GM23338 (cell line): ENCODE data around the gene MBOAT1. TPM values are rescaled to one million over a fixed set of nuclear protein-coding genes. Genes with fewer than 3 reads are reported as not detected.

Experiments
- ATAC-seq: fragments of 200-7000 bp; cut with Tn5 transposase; 3 replicates; pipeline ENCODE4 v1.9.1; 2020
- DNase-seq: peaks from one replicate; pipeline ENCODE4 v3.0.0-alpha.2; 2015; ENCODE audit warnings: low spot score
- H2AFZ ChIP-seq: fragments of 200-600 bp; sonication (generic); 2 replicates; pipeline ENCODE4 v1.8.0; 2016; ENCODE audit warnings: antibody characterized with exemption, mild to moderate bottlenecking, moderate library complexity
- H3F3A ChIP-seq: fragments of 200-600 bp; sonication (generic); replicated peaks from 2 replicates; pipeline ENCODE4 v1.8.0; 2017; ENCODE audit warnings: antibody characterized with exemption, mixed run types, low read depth
- H3K27ac ChIP-seq: fragments of 200-600 bp; sonication (generic); 2 replicates; pipeline ENCODE4 v1.6.1; 2016; ENCODE audit warnings: low read depth
- H3K27me3 ChIP-seq: fragments of 200-600 bp; sonication (generic); 2 replicates; pipeline ENCODE4 v1.8.0; 2016; ENCODE audit warnings: mild to moderate bottlenecking, mixed run types, moderate library complexity; ENCODE audit not compliant: insufficient read depth
- H3K36me3 ChIP-seq: fragments of 200-600 bp; sonication (generic); 2 replicates; pipeline ENCODE4 v1.8.0; 2016; ENCODE audit warnings: mild to moderate bottlenecking; ENCODE audit not compliant: insufficient read depth
- H3K4me1 ChIP-seq: fragments of 200-600 bp; sonication (generic); 2 replicates; pipeline ENCODE4 v1.8.0; 2016; ENCODE audit warnings: mild to moderate bottlenecking, moderate library complexity; ENCODE audit not compliant: insufficient read depth
- H3K4me2 ChIP-seq: fragments of 200-600 bp; sonication (generic); 2 replicates; pipeline ENCODE4 v1.7.1; 2017; ENCODE audit warnings: mixed run types
- H3K4me3 ChIP-seq: fragments of 200-600 bp; sonication (generic); 2 replicates; pipeline ENCODE4 v1.6.1; 2016; ENCODE audit warnings: mixed run types
- H3K79me2 ChIP-seq: fragments of 200-600 bp; sonication (generic); replicated peaks from 2 replicates; pipeline ENCODE4 v1.8.0; 2017; ENCODE audit warnings: mild to moderate bottlenecking; ENCODE audit not compliant: insufficient read depth
- H3K9me2 ChIP-seq: fragments of 200-600 bp; sonication (generic); 2 replicates; pipeline ENCODE4 v1.8.0; 2017; ENCODE audit not compliant: insufficient read depth
- H4K20me1 ChIP-seq: fragments of 200-600 bp; sonication (generic); replicated peaks from 2 replicates; pipeline ENCODE4 v1.8.0; 2017; ENCODE audit warnings: mild to moderate bottlenecking; ENCODE audit not compliant: insufficient read depth
- H3K27ac Mint-ChIP-seq: 2 replicates; pipeline ENCODE4 v1.8.0; 2020; ENCODE audit warnings: inconsistent platforms, mild to moderate bottlenecking, moderate library complexity, mixed read lengths
- H3K27me3 Mint-ChIP-seq: 3 replicates; pipeline ENCODE4 v1.8.0; 2022; ENCODE audit warnings: low read depth, mild to moderate bottlenecking, moderate library complexity, mixed read lengths, inconsistent platforms; ENCODE audit not compliant: insufficient read depth, poor library complexity
- H3K36me3 Mint-ChIP-seq: 3 replicates; pipeline ENCODE4 v1.8.0; 2021; ENCODE audit warnings: low read depth, mild to moderate bottlenecking, inconsistent platforms, moderate library complexity, mixed read lengths
- H3K4me1 Mint-ChIP-seq: 3 replicates; pipeline ENCODE4 v1.8.0; 2020; ENCODE audit warnings: mild to moderate bottlenecking, inconsistent platforms, mixed read lengths
- H3K4me3 Mint-ChIP-seq: 3 replicates; pipeline ENCODE4 v1.8.0; 2021; ENCODE audit warnings: moderate library complexity, mild to moderate bottlenecking, inconsistent platforms, mixed read lengths
- H3K9me3 Mint-ChIP-seq: 3 replicates; pipeline ENCODE4 v1.8.0; 2020; ENCODE audit warnings: moderate library complexity, mild to moderate bottlenecking, inconsistent platforms, mixed read lengths
- EZH2 ChIP-seq: fragments of 200-600 bp; sonication (generic); IDR thresholded peaks from one replicate; pipeline ENCODE4 v1.8.0; 2017; ENCODE audit warnings: antibody characterized with exemption, mild to moderate bottlenecking, low read depth; ENCODE audit not compliant: unreplicated experiment
- EZH2phosphoT487 ChIP-seq: fragments of 200-600 bp; sonication (generic); IDR thresholded peaks from one replicate; pipeline ENCODE4 v1.8.1; 2018; ENCODE audit warnings: antibody characterized with exemption; ENCODE audit not compliant: unreplicated experiment
- JUNB ChIP-seq: IDR thresholded peaks from one replicate; pipeline ENCODE4 v1.6.1; 2016; ENCODE audit warnings: antibody characterized with exemption; ENCODE audit not compliant: unreplicated experiment
- NANOG ChIP-seq: IDR thresholded peaks from 2 replicates; pipeline ENCODE4 v1.6.1; 2016; ENCODE audit warnings: antibody characterized with exemption, borderline replicate concordance
- POLR2AphosphoS5 ChIP-seq: IDR thresholded peaks from 2 replicates; pipeline ENCODE4 v1.6.1; 2016; ENCODE audit warnings: antibody characterized with exemption, low read depth
- STAT1 ChIP-seq: IDR thresholded peaks from one replicate; pipeline ENCODE4 v1.6.1; 2016; ENCODE audit warnings: antibody characterized with exemption; ENCODE audit not compliant: unreplicated experiment
- ZNF114 ChIP-seq: fragments of 250-450 bp; sonication (Bioruptor Pico); IDR thresholded peaks from 2 replicates; pipeline ENCODE4 v1.5.0; 2020; ENCODE audit warnings: mild to moderate bottlenecking, moderate library complexity
- ZNF331 ChIP-seq: fragments of 250-450 bp; sonication (Bioruptor Pico); IDR thresholded peaks from 2 replicates; pipeline ENCODE4 v1.5.0; 2020; ENCODE audit warnings: low read depth, mild to moderate bottlenecking, moderate library complexity
- polyA plus RNA-seq: library from polyadenylated mRNA; unstranded; fragments of >200 nt; fragmentation: Nextera tagmentation; extraction: Ambion mirVana; gene quantifications from 2 replicates; pipeline ENCODE4 v1.2.1, GENCODE V29; 2016
- total RNA-seq: library from RNA; depleted of rRNA; stranded (reverse); fragments of >200 nt; shearing (Covaris generic); gene quantifications from 2 replicates; pipeline ENCODE4 v1.2.3, GENCODE V29; 2014
- TF ChIP-seq, protein P1 (sequence below): IDR thresholded peaks from one replicate; pipeline ENCODE4 v1.6.1; 2018; ENCODE audit warnings: antibody characterized with exemption; ENCODE audit not compliant: unreplicated experiment
- TF ChIP-seq, protein P2 (sequence below): IDR thresholded peaks from 2 replicates; pipeline ENCODE4 v1.6.1; 2016; ENCODE audit warnings: antibody characterized with exemption
- TF ChIP-seq, protein P3 (sequence below), 2 experiments: fragments of 200-600 bp in 1 of 2; sonication (generic) in 1 of 2; conservative IDR thresholded peaks; 2 replicates each; pipeline versions ENCODE4 v1.5.1 to v1.6.1; 2016 to 2017; ENCODE audit warnings: antibody characterized with exemption in 2 of 2, low read depth in 2 of 2, mild to moderate bottlenecking in 2 of 2, moderate library complexity in 1 of 2

The MBOAT1 gene
- total and polyA plus RNA-seq, 2 experiments from 2014 or later, result 3.8 to 18.6 TPM

DNA sequence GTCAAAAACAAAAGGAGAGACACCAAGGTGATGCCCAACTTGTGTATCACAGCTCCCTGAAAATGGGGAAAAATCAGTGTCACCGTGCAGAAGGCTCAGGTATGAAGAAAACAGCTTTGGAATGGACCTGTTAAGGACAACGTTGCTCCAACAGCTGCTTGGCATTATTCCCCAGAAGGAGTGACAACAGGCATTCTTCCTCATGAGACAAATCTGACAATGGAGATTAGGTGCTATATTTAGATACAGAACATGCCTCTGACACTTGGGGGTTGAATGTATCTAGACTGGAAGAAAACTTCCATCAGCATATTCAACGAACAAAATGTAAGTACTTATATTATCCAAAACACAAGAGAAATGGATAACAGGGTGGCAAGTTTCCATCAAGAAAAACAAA, 87.7 kb downstream of the MBOAT1 start (continued):
- TF ChIP-seq, protein P1, sequence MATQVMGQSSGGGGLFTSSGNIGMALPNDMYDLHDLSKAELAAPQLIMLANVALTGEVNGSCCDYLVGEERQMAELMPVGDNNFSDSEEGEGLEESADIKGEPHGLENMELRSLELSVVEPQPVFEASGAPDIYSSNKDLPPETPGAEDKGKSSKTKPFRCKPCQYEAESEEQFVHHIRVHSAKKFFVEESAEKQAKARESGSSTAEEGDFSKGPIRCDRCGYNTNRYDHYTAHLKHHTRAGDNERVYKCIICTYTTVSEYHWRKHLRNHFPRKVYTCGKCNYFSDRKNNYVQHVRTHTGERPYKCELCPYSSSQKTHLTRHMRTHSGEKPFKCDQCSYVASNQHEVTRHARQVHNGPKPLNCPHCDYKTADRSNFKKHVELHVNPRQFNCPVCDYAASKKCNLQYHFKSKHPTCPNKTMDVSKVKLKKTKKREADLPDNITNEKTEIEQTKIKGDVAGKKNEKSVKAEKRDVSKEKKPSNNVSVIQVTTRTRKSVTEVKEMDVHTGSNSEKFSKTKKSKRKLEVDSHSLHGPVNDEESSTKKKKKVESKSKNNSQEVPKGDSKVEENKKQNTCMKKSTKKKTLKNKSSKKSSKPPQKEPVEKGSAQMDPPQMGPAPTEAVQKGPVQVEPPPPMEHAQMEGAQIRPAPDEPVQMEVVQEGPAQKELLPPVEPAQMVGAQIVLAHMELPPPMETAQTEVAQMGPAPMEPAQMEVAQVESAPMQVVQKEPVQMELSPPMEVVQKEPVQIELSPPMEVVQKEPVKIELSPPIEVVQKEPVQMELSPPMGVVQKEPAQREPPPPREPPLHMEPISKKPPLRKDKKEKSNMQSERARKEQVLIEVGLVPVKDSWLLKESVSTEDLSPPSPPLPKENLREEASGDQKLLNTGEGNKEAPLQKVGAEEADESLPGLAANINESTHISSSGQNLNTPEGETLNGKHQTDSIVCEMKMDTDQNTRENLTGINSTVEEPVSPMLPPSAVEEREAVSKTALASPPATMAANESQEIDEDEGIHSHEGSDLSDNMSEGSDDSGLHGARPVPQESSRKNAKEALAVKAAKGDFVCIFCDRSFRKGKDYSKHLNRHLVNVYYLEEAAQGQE, result no peak

DNA sequence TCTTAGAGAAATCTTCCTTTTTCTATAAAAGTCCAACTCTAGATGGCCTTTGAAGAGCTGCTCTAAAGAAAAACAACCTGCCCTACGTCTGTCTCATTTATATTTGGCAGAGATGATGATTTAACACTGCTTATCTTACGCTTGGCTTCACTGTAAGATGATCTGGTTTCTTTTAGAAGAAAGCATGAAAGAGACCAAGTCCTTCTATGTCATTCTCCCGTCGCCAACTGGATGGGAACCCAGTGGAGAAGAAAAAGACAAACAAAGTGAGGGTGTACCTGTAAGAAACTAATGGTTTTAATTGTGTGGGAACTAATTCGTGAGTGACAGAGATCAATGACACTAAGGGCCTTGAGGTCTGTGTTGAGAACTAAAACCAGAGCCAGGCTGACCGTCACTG, 92.8 kb downstream of the MBOAT1 start:
- H3K27me3 ChIP-seq, result no peaks in the 10 kb centered on the region
- no peaks in the 10 kb centered on the region for H3F3A ChIP-seq
- peaks cover 13% of the 10 kb centered on the region for H3K4me1 ChIP-seq
- H4K20me1 ChIP-seq, result no peaks in the 10 kb centered on the region
- Mint-ChIP-seq H3K27ac (no peak overlapping the region), H3K9me3 (no peaks in the 10 kb centered on the region), H3K4me1 (peaks cover 12% of the 10 kb centered on the region), H3K4me3 (no peak overlapping the region), H3K36me3 (peaks cover 6% of the 10 kb centered on the region; the same call in 1 of the 3 replicates), H3K27me3 (no peaks in the 10 kb centered on the region)
- no peak overlapping the region for H3K4me2 ChIP-seq
- H2AFZ ChIP-seq, result no peak overlapping the region
- H3K79me2 ChIP-seq, result no peaks in the 10 kb centered on the region
- DNase-seq (no peak), ATAC-seq (no peak)
- no peaks in the 10 kb centered on the region for H3K36me3 ChIP-seq
- no peak overlapping the region for H3K4me3 ChIP-seq
- H3K27ac ChIP-seq, result no peak overlapping the region
- no peaks in the 10 kb centered on the region for H3K9me2 ChIP-seq
- TF ChIP-seq ZNF331, result no peak
- TF ChIP-seq POLR2AphosphoS5, result no peak
- TF ChIP-seq, protein P1, result no peak
- no peak for TF ChIP-seq EZH2phosphoT487
- TF ChIP-seq EZH2, result no peak
- TF ChIP-seq STAT1, result no peak
- TF ChIP-seq, protein P2, sequence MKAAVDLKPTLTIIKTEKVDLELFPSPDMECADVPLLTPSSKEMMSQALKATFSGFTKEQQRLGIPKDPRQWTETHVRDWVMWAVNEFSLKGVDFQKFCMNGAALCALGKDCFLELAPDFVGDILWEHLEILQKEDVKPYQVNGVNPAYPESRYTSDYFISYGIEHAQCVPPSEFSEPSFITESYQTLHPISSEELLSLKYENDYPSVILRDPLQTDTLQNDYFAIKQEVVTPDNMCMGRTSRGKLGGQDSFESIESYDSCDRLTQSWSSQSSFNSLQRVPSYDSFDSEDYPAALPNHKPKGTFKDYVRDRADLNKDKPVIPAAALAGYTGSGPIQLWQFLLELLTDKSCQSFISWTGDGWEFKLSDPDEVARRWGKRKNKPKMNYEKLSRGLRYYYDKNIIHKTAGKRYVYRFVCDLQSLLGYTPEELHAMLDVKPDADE, result no peak
- TF ChIP-seq, protein P3, sequence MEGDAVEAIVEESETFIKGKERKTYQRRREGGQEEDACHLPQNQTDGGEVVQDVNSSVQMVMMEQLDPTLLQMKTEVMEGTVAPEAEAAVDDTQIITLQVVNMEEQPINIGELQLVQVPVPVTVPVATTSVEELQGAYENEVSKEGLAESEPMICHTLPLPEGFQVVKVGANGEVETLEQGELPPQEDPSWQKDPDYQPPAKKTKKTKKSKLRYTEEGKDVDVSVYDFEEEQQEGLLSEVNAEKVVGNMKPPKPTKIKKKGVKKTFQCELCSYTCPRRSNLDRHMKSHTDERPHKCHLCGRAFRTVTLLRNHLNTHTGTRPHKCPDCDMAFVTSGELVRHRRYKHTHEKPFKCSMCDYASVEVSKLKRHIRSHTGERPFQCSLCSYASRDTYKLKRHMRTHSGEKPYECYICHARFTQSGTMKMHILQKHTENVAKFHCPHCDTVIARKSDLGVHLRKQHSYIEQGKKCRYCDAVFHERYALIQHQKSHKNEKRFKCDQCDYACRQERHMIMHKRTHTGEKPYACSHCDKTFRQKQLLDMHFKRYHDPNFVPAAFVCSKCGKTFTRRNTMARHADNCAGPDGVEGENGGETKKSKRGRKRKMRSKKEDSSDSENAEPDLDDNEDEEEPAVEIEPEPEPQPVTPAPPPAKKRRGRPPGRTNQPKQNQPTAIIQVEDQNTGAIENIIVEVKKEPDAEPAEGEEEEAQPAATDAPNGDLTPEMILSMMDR (conservative IDR thresholded peaks at IDR 0.05; ENCODE audit: low read depth in 2 of 2), result no peak
- no peak for TF ChIP-seq NANOG
- TF ChIP-seq ZNF114, result no peak
- TF ChIP-seq JUNB, result no peak
